ENCODE measurements around the gene ITPKC.

The ITPKC gene

GRCh38 chr19:40750058-40750873 is 33.4 kb downstream of the ITPKC start, which contains the start of gene ACTMAP:
Gene ACTMAP (minus strand): TSS chr19:40750477. CDS start chr19:40749803, 674 bp downstream.
- ATAC-seq (ENCODE audit: insufficient read depth, low read depth) = peak; percentile 89
- no peak for TF ChIP-seq EZH2 (IDR thresholded peaks at IDR 0.05; ENCODE audit: borderline replicate concordance, low read depth, low read length, severe bottlenecking)
- TF ChIP-seq CTCF (IDR thresholded peaks at IDR 0.05; ENCODE audit: borderline replicate concordance, extremely low read depth, low read length, poor library complexity, severe bottlenecking) = no peak
- peak; percentile 100 for DNase-seq
- peak within 1 kb of the TSS; percentile 78 for H2AFZ ChIP-seq (ENCODE audit: low read depth, low read length)
- H3K4me1 ChIP-seq (ENCODE audit: insufficient read depth, low read length) = peaks cover 51% of the 10 kb centered on the region
- H3K36me3 ChIP-seq (ENCODE audit: insufficient read depth, low read length) = peaks cover 20% of the 10 kb centered on the region
- H3K79me2 ChIP-seq (ENCODE audit: insufficient read depth, low read length) = peaks cover 67% of the 10 kb centered on the region
- peak within 1 kb of the TSS; percentile 93 for H3K9ac ChIP-seq (ENCODE audit: low read depth, low read length)
- H3K4me3 ChIP-seq (ENCODE audit: low read depth in 1 of 2, low read length in 2 of 2) = peak within 1 kb of the TSS; percentile 63 to 75
- H3K27me3 ChIP-seq (ENCODE audit: insufficient read depth, low read length, poor library complexity) = no peaks in the 10 kb centered on the region
- peak within 1 kb of the TSS; percentile 98 for H3K27ac ChIP-seq (ENCODE audit: low read length)
- no peaks in the 10 kb centered on the region for H3K9me3 ChIP-seq (ENCODE audit: insufficient read depth, low read length, severe bottlenecking)
- H3K4me2 ChIP-seq (ENCODE audit: insufficient read depth, low read length) = peak within 1 kb of the TSS; percentile 91
- peaks cover 27% of the 10 kb centered on the region for H4K20me1 ChIP-seq (ENCODE audit: insufficient read depth, low read length)

- ATAC-seq (ENCODE audit: insufficient read depth, low read depth) = peak; percentile 76
- TF ChIP-seq CTCF (IDR thresholded peaks at IDR 0.05; ENCODE audit: borderline replicate concordance, extremely low read depth, low read length, poor library complexity, severe bottlenecking) = peak; percentile 5
- TF ChIP-seq EZH2 (IDR thresholded peaks at IDR 0.05; ENCODE audit: borderline replicate concordance, low read depth, low read length, severe bottlenecking) = no peak
Observed at GRCh38 chr19:40750874-40751537, 34.1 kb downstream of the ITPKC start, which contains the start of gene SNRPA. Gene SNRPA (plus strand): TSS chr19:40751203. CDS start chr19:40751409, 206 bp downstream.

GRCh38 chr19:40752257-40752781 is 35.4 kb downstream of the ITPKC start:
- Histone ChIP-seq H3K9ac (ENCODE audit: low read depth, low read length) (peak overlapping the region; percentile 70), H3K4me1 (ENCODE audit: insufficient read depth, low read length) (peaks cover 66% of the 10 kb centered on the region), H3K4me3 (ENCODE audit: low read depth in 1 of 2, low read length in 2 of 2) (peak overlapping the region; percentile 48 to 69; a peak in 3 of 4 replicates), H3K27ac (ENCODE audit: low read length) (peak overlapping the region; percentile 98), H4K20me1 (ENCODE audit: insufficient read depth, low read length) (peaks cover 47% of the 10 kb centered on the region), H3K79me2 (ENCODE audit: insufficient read depth, low read length) (peaks cover 87% of the 10 kb centered on the region), H3K36me3 (ENCODE audit: insufficient read depth, low read length) (peaks cover 40% of the 10 kb centered on the region), H2AFZ (ENCODE audit: low read depth, low read length) (no peak overlapping the region), H3K4me2 (ENCODE audit: insufficient read depth, low read length) (peak overlapping the region; percentile 67), H3K27me3 (ENCODE audit: insufficient read depth, low read length, poor library complexity) (no peaks in the 10 kb centered on the region), H3K9me3 (ENCODE audit: insufficient read depth, low read length, severe bottlenecking) (no peaks in the 10 kb centered on the region)
- TF ChIP-seq EZH2 (IDR thresholded peaks at IDR 0.05; ENCODE audit: borderline replicate concordance, low read depth, low read length, severe bottlenecking) (no peak), CTCF (IDR thresholded peaks at IDR 0.05; ENCODE audit: borderline replicate concordance, extremely low read depth, low read length, poor library complexity, severe bottlenecking) (no peak)
- DNase-seq = peak; percentile 31
- no peak for ATAC-seq (ENCODE audit: insufficient read depth, low read depth)

More at GRCh38 chr19:40750874-40751537, 34.1 kb downstream of the ITPKC start, which contains the start of gene SNRPA:
- peak within 1 kb of the TSS; percentile 93 for H3K9ac ChIP-seq (ENCODE audit: low read depth, low read length)
- H3K36me3 ChIP-seq (ENCODE audit: insufficient read depth, low read length) = peaks cover 27% of the 10 kb centered on the region
- peak within 1 kb of the TSS; percentile 63 to 75 for H3K4me3 ChIP-seq (ENCODE audit: low read depth in 1 of 2, low read length in 2 of 2)
- peak within 1 kb of the TSS; percentile 98 for H3K27ac ChIP-seq (ENCODE audit: low read length)
- H3K4me1 ChIP-seq (ENCODE audit: insufficient read depth, low read length) = peaks cover 58% of the 10 kb centered on the region
- H3K79me2 ChIP-seq (ENCODE audit: insufficient read depth, low read length) = peaks cover 74% of the 10 kb centered on the region
- peak within 1 kb of the TSS; percentile 91 for H3K4me2 ChIP-seq (ENCODE audit: insufficient read depth, low read length)
- DNase-seq = peak; percentile 98
- H4K20me1 ChIP-seq (ENCODE audit: insufficient read depth, low read length) = peaks cover 34% of the 10 kb centered on the region
- no peaks in the 10 kb centered on the region for H3K27me3 ChIP-seq (ENCODE audit: insufficient read depth, low read length, poor library complexity)
- peak within 1 kb of the TSS; percentile 78 for H2AFZ ChIP-seq (ENCODE audit: low read depth, low read length)
- H3K9me3 ChIP-seq (ENCODE audit: insufficient read depth, low read length, severe bottlenecking) = no peaks in the 10 kb centered on the region
